Endothelial cell of umbilical vein (primary cell): Measurements from ENCODE around the gene ITPRIP. TPM values are rescaled to one million over a fixed set of nuclear protein-coding genes. Genes with fewer than 3 reads are reported as not detected.

Experiments used
- BruUV-seq: library from RNA; stranded (reverse); fragments of 400-500 nt; replicated peaks from 2 replicates; lab custom pipeline; 2021; lab: Mats Ljungman, UMichigan
- CTCF ChIA-PET: fragments of 300-600, 350-600 bp; sonication (Branson Sonifier 250); formaldehyde crosslinking; loops from one replicate; lab custom pipeline; 2021; ENCODE audit warnings: antibody characterized with exemption, inconsistent platforms; lab: Charles Lee
- POLR2A ChIA-PET: fragments of 300-600, 350-600 bp; sonication (Branson Sonifier 250); formaldehyde crosslinking; loops from one replicate; lab custom pipeline; 2021; ENCODE audit warnings: antibody characterized with exemption, inconsistent platforms; lab: Charles Lee
- DNase-seq: peaks from one replicate; pipeline ENCODE4 v3.0.0-alpha.2; 2011; ENCODE audit warnings: low read depth, low spot score
- FAIRE-seq: peaks from 2 replicates; lab custom pipeline; 2011; peaks lifted over from hg19 to GRCh38; lab: Jason Lieb, UNC
- H2AFZ ChIP-seq: 2 replicates; pipeline ENCODE4 v1.6.0; 2012; ENCODE audit warnings: low read depth, low read length, control low read depth, inconsistent platforms
- H3K27ac ChIP-seq: 2 replicates; pipeline ENCODE4 v1.5.1; 2011; ENCODE audit warnings: low read depth, mild to moderate bottlenecking, control low read depth, low read length, moderate library complexity; ENCODE audit not compliant: insufficient read depth
- H3K27me3 ChIP-seq, 2 experiments: 2 replicates each; pipeline versions ENCODE4 v1.6.0 to v1.6.1; 2011; ENCODE audit warnings: low read length in 2 of 2, mixed read lengths in 1 of 2; ENCODE audit not compliant: control insufficient read depth in 2 of 2, insufficient read depth in 2 of 2
- H3K36me3 ChIP-seq, 2 experiments: 2 replicates in 1 of 2; 3 replicates in 1 of 2; pipeline ENCODE4 v1.5.1; 2011; ENCODE audit warnings: low read length in 2 of 2, mild to moderate bottlenecking in 1 of 2, moderate library complexity in 1 of 2; ENCODE audit not compliant: control insufficient read depth in 2 of 2, insufficient read depth in 2 of 2; ENCODE audit errors: extremely low read depth in 1 of 2
- H3K4me1 ChIP-seq: 3 replicates; pipeline ENCODE4 v1.5.1; 2011; ENCODE audit warnings: mild to moderate bottlenecking, low read length; ENCODE audit not compliant: control insufficient read depth, insufficient read depth; ENCODE audit errors: extremely low read depth
- H3K4me2 ChIP-seq: 2 replicates; pipeline ENCODE4 v1.6.1; 2011; ENCODE audit warnings: low read length, control low read depth, mixed read lengths; ENCODE audit not compliant: insufficient read depth
- H3K4me3 ChIP-seq, 3 experiments: fragments of 200-600 bp in 1 of 3; sonication (generic), shearing (Covaris generic) in 1 of 3; replicated peaks in 1 of 3; 2 replicates each; pipeline ENCODE4 v1.5.1; 2011 to 2016; ENCODE audit warnings: control low read depth in 3 of 3, low read length in 3 of 3, mild to moderate bottlenecking in 2 of 3, inconsistent platforms in 1 of 3, low read depth in 1 of 3, moderate library complexity in 1 of 3; ENCODE audit not compliant: insufficient read depth in 1 of 3
- H3K79me2 ChIP-seq: 2 replicates; pipeline ENCODE4 v1.6.0; 2012; ENCODE audit warnings: low read length, inconsistent platforms; ENCODE audit not compliant: control insufficient read depth, insufficient read depth
- H3K9ac ChIP-seq: replicated peaks from 2 replicates; pipeline ENCODE3; 2011; ENCODE audit warnings: low read length, control low read depth; ENCODE audit not compliant: insufficient read depth; ENCODE audit errors: extremely low read depth
- H3K9me1 ChIP-seq: replicated peaks from 3 replicates; pipeline ENCODE4 v1.6.0; 2011; ENCODE audit warnings: mild to moderate bottlenecking, low read length; ENCODE audit not compliant: control insufficient read depth, insufficient read depth; ENCODE audit errors: extremely low read depth
- H3K9me3 ChIP-seq: replicated peaks from 2 replicates; pipeline ENCODE4 v1.5.1; 2012; ENCODE audit warnings: low read length, inconsistent platforms; ENCODE audit not compliant: control insufficient read depth, insufficient read depth
- H4K20me1 ChIP-seq: replicated peaks from 2 replicates; pipeline ENCODE3; 2011; ENCODE audit warnings: mild to moderate bottlenecking, low read length; ENCODE audit not compliant: control insufficient read depth, insufficient read depth; ENCODE audit errors: extremely low read depth
- EZH2 ChIP-seq: IDR thresholded peaks from 2 replicates; pipeline ENCODE4 v1.6.1; 2012; ENCODE audit warnings: borderline replicate concordance, low read depth, mild to moderate bottlenecking, moderate library complexity, low read length, inconsistent platforms; ENCODE audit not compliant: severe bottlenecking
- FOS ChIP-seq: IDR thresholded peaks from 2 replicates; pipeline ENCODE4 v1.6.1; 2011; ENCODE audit warnings: mild to moderate bottlenecking, low read length, moderate library complexity, borderline replicate concordance; ENCODE audit not compliant: insufficient read depth
- GATA2 ChIP-seq: IDR thresholded peaks from 2 replicates; pipeline ENCODE4 v1.7.0; 2011; ENCODE audit warnings: low read depth, mild to moderate bottlenecking, moderate library complexity, mixed read lengths, low read length; ENCODE audit not compliant: insufficient read length, insufficient read depth
- JUN ChIP-seq: IDR thresholded peaks from 2 replicates; pipeline ENCODE4 v1.6.1; 2011; ENCODE audit warnings: borderline replicate concordance, low read depth; ENCODE audit not compliant: insufficient read length, insufficient read depth
- MYC ChIP-seq: IDR thresholded peaks from one replicate; pipeline ENCODE4 v1.6.1; 2011; ENCODE audit warnings: mild to moderate bottlenecking, low read depth, low read length
- POLR2A ChIP-seq: IDR thresholded peaks from 2 replicates; pipeline ENCODE4 v1.6.1; 2012; ENCODE audit warnings: low read depth, mild to moderate bottlenecking, control low read depth, low read length
- POLR2AphosphoS5 ChIP-seq: IDR thresholded peaks from 2 replicates; pipeline ENCODE4 v1.6.1; 2012; ENCODE audit warnings: low read depth, mild to moderate bottlenecking, control low read depth, low read length, moderate library complexity; ENCODE audit not compliant: insufficient read depth
- dilution Hi-C: fragments of 300-500 bp; cut with MboI; formaldehyde crosslinking; loops from one replicate; pipeline ENCODE4 v1.15.0; 2019; ENCODE audit warnings: low sequenced_read_pairs; ENCODE audit not compliant: extremely low pct_ligation_motif_present
- intact Hi-C: fragments of 100-400 bp; cut with micrococcal nuclease; formaldehyde crosslinking; loops from one replicate; pipeline ENCODE4 v1.10.0; 2022
- polyA plus RNA-seq, 4 experiments: library from polyadenylated mRNA; depleted of rRNA in 3 of 4; stranded (reverse) in 3 of 4; unstranded in 1 of 4; fragments of >200 nt; gene quantifications; 2 replicates each; pipeline versions ENCODE4 v1.2.1 to v1.2.3, GENCODE V29; 2011 to 2012; ENCODE audit warnings: missing spikeins in 1 of 4
- total RNA-seq: library from RNA; stranded (reverse); gene quantifications from 2 replicates; pipeline ENCODE4 v1.2.3, GENCODE V29; 2021
- TF ChIP-seq, protein P1 (sequence below): IDR thresholded peaks from 2 replicates; pipeline ENCODE4 v1.6.1; 2011; ENCODE audit not compliant: insufficient read depth, insufficient read length
- TF ChIP-seq, protein P2 (sequence below), 2 donors: IDR thresholded peaks; 1 replicate in 1 of 2; 2 replicates in 1 of 2; pipeline ENCODE4 v1.5.1; 2011; ENCODE audit warnings: low read length in 2 of 2, mild to moderate bottlenecking in 2 of 2, moderate library complexity in 2 of 2, control low read depth in 1 of 2, inconsistent platforms in 1 of 2, low read depth in 1 of 2; ENCODE audit not compliant: insufficient read depth in 1 of 2; ENCODE audit errors: extremely low read depth in 1 of 2

The ITPRIP gene
- total and polyA plus RNA-seq, 2 donors (not counting 3 experiments of a cell fraction or from before 2014, with no cell fraction given): 31.4 to 33.2 TPM

DNA sequence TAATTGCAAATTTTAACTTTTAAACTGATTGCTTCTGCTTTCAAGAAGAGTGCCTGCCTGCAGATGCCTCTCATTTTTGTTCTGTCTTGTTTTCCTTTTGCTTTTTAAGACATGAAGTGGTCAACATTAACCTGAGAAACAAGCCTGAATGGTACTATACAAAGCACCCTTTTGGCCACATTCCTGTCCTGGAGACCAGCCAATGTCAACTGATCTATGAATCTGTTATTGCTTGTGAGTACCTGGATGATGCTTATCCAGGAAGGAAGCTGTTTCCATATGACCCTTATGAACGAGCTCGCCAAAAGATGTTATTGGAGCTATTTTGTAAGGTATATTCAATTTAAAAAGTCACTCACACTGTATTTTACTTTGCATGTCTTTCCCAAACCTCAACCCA, 60.5 kb downstream of the ITPRIP start:
- no peak overlapping the region for H3K4me2 ChIP-seq
- POLR2A ChIA-PET: no interaction called here

More for the DNA sequence above, 60.5 kb downstream of the ITPRIP start:
- peaks cover 2 to 15% of the 10 kb centered on the region in 2 experiments for H3K27me3 ChIP-seq
- H3K4me1 ChIP-seq: no peaks in the 10 kb centered on the region
- H2AFZ ChIP-seq: no peak overlapping the region
- no peak overlapping the region for H3K27ac ChIP-seq
- no peaks in the 10 kb centered on the region for H3K9me3 ChIP-seq
- BruUV-seq: no TSS peak
- no peaks in the 10 kb centered on the region for H3K79me2 ChIP-seq
- no peaks in the 10 kb centered on the region for H4K20me1 ChIP-seq
- dilution Hi-C loops (no loop called here), intact Hi-C loops (no loop called here)
- H3K9me1 ChIP-seq: no peaks in the 10 kb centered on the region
- CTCF ChIA-PET: interaction anchor here (1.0 to 3.1 kb wide), 4 partner anchors 12 to 76 kb away, joined by 4 to 15 read pairs (median 6); partner anchors contain the start of gene CFAP58
- H3K4me3 ChIP-seq: no peak overlapping the region
- H3K9ac ChIP-seq: no peak overlapping the region
- DNase-seq (no peak), FAIRE-seq (no peak)
- no peaks in the 10 kb centered on the region for H3K36me3 ChIP-seq
- TF ChIP-seq FOS: no peak
- TF ChIP-seq POLR2A: no peak
- no peak for TF ChIP-seq MYC
- no peak for TF ChIP-seq JUN
- no peak for TF ChIP-seq POLR2AphosphoS5
- TF ChIP-seq, protein P1, sequence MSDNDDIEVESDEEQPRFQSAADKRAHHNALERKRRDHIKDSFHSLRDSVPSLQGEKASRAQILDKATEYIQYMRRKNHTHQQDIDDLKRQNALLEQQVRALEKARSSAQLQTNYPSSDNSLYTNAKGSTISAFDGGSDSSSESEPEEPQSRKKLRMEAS: no peak
- TF ChIP-seq, protein P2, sequence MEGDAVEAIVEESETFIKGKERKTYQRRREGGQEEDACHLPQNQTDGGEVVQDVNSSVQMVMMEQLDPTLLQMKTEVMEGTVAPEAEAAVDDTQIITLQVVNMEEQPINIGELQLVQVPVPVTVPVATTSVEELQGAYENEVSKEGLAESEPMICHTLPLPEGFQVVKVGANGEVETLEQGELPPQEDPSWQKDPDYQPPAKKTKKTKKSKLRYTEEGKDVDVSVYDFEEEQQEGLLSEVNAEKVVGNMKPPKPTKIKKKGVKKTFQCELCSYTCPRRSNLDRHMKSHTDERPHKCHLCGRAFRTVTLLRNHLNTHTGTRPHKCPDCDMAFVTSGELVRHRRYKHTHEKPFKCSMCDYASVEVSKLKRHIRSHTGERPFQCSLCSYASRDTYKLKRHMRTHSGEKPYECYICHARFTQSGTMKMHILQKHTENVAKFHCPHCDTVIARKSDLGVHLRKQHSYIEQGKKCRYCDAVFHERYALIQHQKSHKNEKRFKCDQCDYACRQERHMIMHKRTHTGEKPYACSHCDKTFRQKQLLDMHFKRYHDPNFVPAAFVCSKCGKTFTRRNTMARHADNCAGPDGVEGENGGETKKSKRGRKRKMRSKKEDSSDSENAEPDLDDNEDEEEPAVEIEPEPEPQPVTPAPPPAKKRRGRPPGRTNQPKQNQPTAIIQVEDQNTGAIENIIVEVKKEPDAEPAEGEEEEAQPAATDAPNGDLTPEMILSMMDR (IDR thresholded peaks at IDR 0.05; ENCODE audit: extremely low read depth in 1 of 2, insufficient read depth in 1 of 2, low read depth in 1 of 2, low read length in 2 of 2): no peak
- no peak for TF ChIP-seq GATA2
- TF ChIP-seq EZH2: no peak
